Islet of Langerhans (tissue), 1 donor: ENCODE results near the gene NSUN2.

Experiments
- FAIRE-seq: peaks from one replicate; lab custom pipeline; 2011; peaks lifted over from hg19 to GRCh38; lab: Jason Lieb, UNC

NSUN2 gene

DNA sequence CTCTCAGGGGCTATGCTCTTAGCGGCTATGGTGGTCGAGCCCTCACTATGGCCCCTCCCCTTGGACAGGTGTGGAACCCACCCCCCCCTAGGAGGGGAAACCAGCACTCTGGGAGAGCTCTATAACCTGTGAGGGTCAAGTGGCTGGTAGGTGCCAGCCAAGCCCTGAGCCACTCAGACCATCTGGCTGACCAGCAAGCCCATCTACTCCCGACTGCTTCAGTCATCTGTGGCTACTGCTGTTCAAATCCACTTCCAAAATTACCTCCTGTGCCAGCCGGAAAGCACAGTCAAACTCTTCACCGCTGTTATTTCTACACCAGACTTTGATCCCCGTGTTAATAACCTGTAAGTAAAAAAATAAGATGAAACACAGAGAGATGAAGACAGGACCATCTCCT is 28.5 kb downstream of the NSUN2 start:
- no peak for FAIRE-seq

DNA sequence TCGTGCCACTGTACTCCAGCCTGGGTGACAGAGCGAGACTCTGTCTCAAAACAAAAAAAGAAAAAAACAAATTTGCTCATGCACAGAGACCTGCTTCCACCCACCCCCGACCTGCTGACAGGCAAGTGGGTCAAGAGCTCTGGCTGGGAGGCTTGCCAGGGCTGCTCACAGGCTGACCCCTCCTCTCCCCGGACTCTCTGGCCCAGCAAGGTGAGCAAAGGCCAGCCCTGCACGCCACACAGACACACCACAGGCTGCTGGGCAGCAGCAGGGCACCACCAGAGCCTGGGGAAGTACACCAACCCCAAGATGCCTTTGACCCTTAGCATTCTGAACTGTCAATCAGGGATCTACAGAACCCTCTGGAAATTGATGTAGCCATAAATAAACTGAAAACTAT is 29.2 kb downstream of the NSUN2 start:
- FAIRE-seq = no peak

DNA sequence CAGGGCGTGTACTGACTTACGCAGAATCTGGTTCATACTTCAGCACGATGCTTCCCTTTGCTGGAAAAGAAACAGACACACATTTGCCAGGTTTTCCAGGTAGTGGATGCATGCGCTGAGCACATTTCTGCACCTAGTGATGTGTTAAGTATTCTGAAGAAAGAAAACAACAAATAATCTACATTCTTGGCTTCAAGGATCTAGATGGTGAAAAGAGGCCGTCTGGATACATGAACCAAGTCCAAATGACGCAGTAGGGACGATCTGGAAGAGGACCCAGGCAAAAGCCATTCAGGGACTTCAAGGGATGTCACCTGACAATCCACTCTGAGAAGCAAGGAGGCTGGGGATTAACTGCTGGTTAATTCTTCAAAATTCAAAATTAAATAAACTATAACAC is 30.4 kb downstream of the NSUN2 start:
- no peak for FAIRE-seq

DNA sequence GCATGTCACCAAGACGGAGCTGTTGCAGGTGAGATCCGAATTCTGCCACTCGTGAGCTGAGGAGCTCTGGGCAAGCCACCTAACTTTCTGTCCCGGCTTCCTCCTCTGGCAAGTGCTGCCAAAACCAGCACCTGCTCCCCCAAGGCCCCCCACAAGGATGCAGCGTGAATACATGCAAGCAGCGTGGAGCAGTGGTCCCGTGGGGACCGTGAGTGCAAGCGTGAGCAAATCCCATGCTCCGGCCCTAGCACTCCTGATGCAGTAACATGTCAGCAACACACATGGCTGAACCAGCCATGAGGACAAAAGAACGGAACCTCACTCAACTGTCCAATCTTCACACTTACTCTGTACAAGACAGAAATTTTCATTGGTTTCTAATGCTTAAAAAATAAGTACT is 31.0 kb downstream of the NSUN2 start:
- FAIRE-seq = no peak

DNA sequence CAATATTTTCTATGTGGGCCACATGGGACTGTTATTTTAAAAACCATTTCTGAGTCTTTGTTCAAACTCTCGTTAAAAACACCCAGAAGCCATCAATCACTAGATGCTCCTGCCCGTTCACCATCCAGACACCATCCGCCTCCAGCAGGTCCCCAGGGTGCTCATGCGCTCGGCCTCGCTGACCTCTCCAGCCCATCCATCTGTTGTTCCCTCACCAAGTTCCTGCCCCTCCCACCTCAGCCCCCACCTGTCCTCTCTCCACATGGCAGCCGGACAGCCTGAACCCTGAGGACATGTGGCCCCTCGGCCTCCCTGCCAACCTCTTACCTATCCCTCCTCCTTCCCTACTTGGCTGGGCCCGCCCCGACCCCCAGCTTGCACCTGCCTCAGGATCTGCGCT is 31.6 kb downstream of the NSUN2 start:
- no peak for FAIRE-seq

DNA sequence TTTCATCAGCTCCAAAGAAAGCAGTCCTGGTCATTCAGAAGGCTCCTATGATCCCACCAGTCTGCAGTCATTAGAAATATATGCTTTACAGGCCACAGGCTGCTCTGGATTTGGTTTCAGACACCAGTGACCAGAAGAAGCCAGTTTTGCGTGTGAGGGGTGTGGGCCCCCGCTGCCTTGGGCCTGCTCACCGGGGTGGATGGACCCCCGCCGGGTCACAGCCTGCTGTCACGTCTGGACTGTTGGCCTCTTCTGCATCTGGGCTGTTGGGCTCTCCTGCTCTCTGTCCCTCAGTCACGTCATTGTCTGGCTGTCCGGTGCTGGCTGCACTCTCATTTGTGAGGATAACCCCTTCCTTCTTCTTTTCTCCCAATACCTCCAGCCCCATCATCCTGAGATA is 33.1 kb downstream of the NSUN2 start:
- FAIRE-seq = no peak

DNA sequence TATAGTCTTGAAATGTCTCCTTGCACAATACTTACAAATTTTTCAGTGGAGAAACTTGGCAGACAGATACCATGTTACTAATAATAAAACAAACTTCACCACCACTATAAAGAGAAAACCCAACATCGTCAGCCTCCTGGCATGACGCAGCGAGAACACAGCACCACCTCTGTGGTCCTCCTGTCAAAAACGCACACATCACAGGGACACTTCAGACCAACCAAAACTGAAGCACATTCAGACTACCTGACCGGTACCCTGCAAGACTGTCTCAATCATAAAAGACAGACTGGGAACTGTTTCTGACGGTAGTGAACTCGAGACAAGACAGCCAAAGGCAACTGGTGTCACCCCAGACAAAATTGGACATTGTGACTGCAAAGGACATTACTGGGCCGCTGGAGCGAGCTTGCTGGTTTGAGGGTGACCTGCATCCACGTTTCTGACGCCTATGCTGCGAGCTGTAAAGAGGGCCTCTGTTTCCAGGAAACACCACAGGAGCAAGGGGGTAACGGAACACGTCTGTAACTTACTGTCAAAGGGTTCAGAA is 34.4 kb downstream of the NSUN2 start:
- FAIRE-seq = no peak

DNA sequence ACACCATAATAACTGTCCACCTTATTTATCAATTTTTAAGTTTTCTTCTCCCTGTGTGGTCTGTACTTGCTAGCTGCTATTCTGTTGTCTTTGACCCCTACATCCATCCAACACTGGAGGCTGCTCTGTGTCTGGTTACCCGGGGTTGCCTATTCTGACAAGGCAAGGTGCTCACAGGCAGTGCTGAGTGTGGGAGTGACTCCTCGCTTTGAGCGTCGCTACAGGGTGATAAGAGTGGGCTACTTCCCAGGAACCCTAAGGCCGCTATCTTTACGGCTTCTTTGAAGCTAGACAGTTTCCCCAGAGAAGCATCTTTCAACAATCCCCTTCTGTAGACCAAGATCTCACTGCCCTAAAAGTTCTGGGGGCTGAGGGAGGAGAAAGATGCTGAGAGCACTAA is 35.3 kb downstream of the NSUN2 start:
- no peak for FAIRE-seq

DNA sequence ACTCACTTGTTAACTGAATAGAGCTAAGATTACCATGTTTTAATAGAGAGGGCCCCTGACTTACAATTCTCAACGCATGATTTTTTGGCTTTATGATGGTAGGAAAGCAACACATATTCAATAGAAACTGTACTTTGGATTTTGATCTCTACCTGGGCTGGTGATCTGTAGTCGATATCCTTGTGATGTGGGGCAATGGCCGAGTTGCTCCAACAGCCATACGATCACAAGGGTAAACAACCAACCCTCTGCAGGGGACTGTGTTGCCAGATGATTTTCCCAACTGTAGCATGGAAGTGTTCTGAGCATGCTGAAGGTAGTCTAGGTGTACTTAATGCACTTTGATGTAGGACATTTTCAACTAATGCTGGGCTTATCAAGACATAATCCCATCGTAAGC is 36.5 kb downstream of the NSUN2 start:
- no peak for FAIRE-seq

DNA sequence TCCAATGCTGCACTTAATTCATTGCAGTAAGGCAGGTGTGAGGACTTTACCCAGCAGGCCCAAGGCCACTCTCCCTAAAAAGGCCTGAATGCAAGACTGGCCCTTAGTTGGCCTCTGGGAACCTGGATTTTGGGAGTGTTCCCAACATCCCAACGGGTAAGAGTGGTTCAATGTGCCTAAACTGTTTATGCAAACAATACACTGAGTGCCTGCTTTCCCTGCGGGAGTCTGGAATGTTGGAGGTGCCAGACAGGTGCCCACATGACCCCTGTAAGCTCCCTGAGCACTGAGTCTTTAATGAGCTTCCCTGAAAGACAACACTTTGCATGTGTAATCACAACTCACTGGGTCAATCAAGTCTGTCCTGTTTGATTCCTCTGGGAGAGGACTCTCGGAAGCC is 37.4 kb downstream of the NSUN2 start:
- no peak for FAIRE-seq

DNA sequence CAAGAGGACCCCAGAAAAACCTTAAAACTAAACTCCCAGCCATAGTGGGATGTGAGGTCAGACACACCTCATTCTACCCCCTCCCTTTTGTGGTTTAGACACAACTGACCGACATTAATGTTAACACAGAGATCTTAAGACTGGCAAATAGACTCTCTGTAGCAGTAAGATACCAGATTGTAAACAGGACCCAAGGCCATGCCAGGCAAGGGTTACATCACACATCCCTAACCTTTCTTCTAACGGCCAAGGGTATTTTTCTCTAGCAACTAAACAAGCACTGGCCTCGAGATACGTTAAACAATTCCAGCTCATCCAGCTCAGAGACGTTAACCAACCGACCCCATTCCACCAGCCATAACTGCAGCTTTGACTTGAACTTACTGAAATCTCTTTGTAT is 38.8 kb downstream of the NSUN2 start:
- no peak for FAIRE-seq

DNA sequence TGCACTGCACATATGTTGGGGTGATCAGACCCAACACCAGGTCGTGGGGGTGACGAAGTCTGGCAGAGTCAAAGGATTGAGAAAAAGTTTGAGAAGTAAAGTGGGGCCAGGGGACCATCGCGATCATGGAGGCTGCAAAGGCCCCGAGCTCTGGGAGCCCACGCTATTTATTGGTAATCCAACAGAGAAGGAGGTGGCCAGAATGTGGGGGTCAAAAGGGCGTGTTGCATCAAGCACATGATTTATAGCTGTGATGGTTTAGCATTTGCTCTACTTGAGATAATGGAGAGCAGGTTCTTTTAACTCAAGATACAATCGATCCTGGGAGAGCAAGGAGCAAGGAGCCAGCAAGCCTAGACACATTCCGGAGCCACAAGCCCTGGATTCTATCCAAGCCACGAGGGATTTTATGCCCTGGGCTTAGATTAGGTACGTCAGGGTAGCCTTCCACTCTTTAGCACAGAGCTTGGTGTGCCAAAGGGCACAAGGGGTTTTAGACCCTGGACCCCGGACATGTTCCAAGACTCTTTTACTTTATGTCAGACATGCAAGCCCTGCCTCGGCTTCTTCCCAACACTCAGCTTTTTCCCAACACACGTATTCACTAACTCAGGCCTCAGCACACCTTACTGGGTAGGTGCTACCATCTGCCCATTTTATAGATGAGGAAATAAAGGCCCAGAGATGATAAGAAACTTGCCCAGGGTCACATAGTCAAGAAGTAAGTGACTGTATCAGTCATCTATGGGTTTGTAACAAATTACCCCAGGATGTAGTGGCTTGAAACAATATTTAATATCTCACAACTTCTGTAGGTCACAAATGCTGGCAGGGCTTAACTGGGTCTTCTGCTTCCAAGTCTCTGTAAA is 39.5 kb downstream of the NSUN2 start:
- no peak for FAIRE-seq

DNA sequence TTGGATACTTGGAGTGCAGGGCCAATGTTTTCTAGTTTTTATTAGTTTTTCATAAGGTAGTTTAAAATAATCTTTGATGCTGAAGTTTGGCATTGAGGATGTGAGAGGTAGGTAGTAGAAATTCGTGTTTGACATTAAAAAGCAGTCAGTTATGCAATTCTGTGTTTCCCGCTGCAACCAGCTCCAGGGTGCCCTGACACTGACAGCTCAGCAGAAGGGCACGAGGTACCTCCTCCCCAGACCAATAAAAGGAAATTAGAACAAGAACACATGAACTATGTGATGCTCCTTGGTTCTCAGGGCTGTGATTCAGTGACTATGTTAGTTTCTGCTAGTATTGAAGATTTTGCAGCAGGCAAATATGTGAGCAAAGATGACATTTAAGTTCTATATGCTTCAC is 40.2 kb downstream of the NSUN2 start:
- no peak for FAIRE-seq

DNA sequence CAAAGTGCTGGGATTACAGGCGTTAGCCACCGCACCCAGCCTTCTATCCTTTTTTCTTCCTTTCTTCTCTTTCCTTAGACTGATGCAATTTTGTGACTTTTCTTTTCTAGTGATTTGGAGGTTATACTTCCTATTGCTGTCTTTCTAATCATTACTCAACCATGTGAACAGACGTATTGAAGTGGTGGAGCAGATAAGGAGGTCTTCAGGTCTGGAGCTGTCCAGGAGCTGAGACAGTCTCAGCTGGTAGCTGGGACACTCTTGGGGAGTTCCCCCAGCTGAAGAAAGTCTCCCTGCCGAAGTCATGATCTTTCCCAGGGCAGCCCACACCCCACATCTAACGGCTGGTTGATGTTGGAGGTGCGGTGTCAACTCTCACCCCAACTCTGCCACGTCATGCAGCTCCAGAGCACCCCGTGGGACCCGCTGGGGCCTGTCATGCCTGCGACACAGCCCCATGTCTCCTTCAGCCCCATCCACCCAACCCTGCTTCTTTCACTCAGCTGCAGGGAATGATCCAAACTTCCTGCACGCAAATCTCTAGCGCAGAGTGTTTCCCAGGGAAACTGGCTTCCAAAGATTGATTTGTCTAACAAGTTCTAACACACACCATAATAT is 41.1 kb downstream of the NSUN2 start:
- no peak for FAIRE-seq

DNA sequence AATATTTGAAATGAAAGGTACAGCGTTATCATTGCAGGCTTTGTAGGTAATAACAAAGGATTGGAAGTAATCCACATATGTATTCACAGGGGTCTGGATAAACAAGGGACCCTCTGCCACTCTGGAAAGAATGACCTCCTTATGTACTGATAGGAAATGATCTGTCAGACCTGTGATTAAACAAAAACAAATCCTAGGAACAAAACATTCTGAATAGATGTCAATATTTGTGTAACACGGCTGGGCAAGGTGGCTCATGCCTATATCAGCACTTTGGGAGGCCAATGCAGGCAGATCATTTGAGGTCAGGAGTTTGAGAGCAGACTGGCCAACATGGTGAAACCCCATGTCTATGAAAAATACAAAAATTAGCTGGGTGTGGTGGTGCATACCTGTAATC is 42.3 kb downstream of the NSUN2 start:
- no peak for FAIRE-seq

DNA sequence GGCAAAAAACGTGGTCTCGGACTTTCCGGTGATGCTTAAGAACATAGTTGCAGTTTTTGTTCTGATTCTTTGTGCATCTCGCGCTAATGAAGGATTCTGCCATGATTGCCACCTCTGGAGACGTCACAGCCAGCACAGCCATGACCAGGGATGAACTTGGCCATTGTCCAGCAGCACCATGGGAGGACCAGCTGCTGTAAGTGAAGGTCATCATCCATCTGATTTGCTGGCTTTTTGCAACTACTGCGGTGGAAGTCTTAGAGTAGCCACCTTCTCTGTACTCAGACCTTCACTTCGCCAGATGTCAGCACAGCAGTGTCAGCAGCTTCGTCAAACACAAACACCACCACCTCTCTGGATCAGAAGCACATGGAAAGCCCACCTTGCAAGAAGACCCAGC is 45.7 kb downstream of the NSUN2 start:
- no peak for FAIRE-seq

DNA sequence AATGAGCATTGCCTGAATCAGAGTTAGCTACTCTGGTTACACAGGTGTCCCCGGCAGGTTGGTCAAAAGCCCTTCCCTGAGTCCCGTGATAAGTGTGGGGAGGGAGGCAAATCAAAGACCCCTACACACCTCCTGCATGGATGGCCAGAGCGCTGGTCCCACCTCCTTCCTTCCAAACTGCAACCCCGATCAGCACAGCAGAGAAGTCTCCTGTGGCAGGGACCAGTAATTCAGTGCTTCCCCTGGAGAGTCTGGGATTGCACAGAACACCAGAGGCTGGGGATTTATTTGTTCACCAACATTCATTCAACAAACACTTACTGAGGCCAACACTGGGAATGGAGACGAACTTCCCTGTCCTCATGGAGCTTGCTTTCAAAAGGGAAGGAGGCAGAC is 46.2 kb downstream of the NSUN2 start:
- FAIRE-seq = no peak

DNA sequence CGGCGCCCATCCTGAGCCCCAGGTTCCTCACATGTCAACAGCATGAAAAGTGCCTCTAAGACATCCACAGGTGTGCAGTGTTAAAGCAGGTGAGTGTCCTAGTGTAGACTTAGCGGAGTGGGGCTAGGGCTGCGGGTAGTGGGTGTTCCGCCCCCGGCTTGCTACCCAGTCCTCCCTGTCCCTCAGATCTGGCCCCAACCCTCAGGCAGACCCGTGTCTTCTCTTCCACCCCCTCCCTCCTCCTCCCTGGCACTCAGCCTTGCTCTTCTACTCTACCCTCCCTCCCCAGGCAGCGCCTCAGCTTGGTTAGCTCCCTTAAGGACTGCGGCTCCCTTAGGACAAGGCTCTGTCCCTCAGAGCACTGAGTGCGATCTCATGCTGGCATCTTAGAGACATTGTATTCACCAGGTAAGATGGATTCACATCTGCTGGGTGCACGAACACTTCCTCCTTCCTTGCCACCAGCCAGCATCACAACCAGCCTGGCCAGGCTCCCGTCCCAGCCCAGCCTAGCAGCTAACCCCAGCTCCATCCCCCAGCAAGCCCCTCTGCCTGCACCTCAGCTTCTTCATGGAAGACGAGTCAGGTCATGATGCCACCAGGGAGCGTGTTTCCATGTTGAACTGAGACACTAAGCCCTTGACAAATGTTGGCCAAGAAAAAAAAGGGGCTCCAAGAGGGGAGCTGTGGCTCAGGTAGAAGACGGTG is 46.8 kb downstream of the NSUN2 start:
- no peak for FAIRE-seq

DNA sequence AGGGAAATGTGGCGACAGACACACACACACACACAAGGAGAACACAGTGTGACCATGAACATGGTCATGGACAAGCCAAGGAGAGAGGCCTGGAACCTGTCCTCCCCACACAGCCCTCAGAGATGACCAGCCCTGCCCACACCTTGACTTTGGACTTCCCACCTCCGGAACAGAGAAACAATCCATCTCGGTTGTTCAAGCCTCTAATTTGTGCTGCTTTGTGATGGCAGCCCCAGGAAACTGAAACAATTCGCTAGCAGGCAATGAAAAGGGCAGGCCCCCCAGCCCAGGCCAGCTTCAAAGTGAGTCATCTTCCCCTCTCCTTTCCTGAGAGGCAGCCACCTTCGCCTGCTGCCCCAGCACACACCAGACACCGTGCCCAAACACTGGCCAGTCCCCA is 47.7 kb downstream of the NSUN2 start:
- no peak for FAIRE-seq

DNA sequence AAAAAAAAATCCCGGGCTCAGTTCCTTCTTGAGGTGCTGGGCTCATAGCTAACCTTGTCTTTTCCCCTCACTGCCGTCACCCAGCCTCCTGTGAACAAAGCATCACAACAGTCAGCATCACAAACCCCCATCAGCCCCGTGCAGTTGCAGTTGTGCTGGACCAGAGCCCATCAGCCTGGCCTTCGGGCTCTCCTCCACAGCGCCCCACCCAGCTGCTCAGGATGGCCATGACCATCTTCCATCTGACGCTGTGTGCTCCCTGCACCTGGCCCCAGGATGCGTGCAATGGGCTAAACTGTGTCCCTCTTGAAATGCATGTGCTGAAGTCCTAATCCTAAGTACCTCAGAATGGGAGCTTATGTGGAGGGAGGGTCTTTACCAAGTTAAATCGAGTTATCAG is 48.1 kb downstream of the NSUN2 start:
- FAIRE-seq = no peak

DNA sequence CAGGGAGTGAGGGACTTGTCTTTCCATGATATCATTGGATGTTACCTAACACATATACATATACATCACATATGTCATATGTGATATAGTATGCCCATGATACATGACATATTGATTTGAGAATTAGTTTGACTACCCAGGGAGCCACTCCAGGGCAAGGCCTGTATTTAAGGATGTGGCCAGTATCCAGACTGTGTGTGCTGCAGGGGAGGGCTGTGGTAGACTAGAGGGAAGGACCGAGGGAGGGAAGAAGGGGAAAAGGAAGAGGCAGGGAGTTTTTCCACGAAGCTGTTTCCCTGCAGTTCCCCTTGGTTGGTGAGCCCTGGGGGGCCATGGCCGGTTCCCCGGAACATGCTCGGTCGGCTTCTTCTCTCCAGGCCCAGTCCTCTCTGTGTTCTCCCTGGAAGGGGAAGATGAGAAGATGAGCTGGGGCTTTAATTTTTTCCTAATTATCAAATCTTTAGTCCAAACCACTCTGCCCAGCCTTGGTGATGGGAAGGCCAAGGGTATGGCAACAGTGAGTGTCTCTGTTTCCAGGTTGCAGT is 48.7 kb downstream of the NSUN2 start:
- no peak for FAIRE-seq

DNA sequence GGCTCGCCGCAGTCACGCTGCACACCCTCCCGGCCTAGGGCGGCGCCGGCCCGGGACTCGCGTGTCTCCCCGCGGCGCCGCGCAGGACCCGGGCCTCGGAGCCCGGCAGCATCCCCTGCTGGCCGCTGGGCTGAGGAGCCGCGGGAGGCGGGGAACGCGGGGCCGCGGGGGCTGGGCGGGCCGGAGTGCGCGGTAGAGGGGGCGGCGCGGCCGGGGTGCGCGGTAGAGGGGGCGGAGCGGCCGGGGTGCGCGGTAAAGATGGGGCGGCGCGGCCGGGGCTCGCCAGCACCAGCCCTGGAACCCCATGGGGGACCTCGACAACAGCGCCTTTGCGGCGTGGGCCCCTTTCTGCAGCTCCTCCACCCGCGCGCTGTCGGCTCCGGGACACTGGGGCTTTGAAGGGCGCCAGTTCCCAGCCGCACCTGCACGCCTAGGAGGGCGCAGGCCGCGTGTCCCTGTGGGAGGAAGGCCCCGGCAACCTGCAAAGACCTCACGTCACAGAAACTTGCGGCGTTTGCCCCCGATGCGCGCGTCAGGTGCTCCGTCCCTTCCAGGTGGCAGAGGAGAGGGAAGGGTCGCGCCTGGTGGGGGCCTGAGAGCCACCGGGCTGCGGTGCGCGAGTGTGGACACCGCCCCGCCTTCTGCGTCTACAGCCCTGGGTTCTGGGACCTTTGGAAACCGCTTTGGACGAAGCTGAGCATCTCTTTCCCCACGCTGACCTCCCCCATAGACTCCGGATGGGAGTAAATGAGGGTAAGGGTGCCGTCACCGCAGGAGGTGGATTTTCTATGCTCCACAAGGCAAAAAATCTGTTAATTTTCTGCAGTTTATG is 49.6 kb downstream of the NSUN2 start:
- FAIRE-seq = no peak
